HEK293 (cell line): ENCODE measurements around the gene ACHE.
A peak's percentile ranks its signal among the peaks of the same experiment; 100 is the strongest.

Experiments used
- BCL11A ChIP-seq: fragments of 450-650 bp; formaldehyde crosslinking; IDR thresholded peaks from 2 replicates; pipeline ENCODE4 v1.5.1; 2016; ENCODE audit warnings: low read depth, missing biosample characterization, missing genetic modification characterization
- CTCF ChIP-seq: fragments of 450-650 bp; formaldehyde crosslinking; IDR thresholded peaks from 2 replicates; pipeline ENCODE4 v1.5.1; 2016; ENCODE audit warnings: missing biosample characterization, missing genetic modification characterization
- KLF8 ChIP-seq: fragments of 450-650 bp; formaldehyde crosslinking; IDR thresholded peaks from 2 replicates; pipeline ENCODE4 v1.5.1; 2016; ENCODE audit warnings: missing biosample characterization, missing genetic modification characterization
- RBAK ChIP-seq: fragments of 450-650 bp; formaldehyde crosslinking; IDR thresholded peaks from 2 replicates; pipeline ENCODE4 v1.5.1; 2016; ENCODE audit warnings: missing biosample characterization, missing genetic modification characterization
- SALL2 ChIP-seq: fragments of 450-650 bp; formaldehyde crosslinking; IDR thresholded peaks from 2 replicates; pipeline ENCODE4 v1.5.0; 2017; ENCODE audit warnings: missing biosample characterization, mild to moderate bottlenecking, missing genetic modification characterization, borderline replicate concordance
- SP3 ChIP-seq: fragments of 450-650 bp; formaldehyde crosslinking; IDR thresholded peaks from 2 replicates; pipeline ENCODE4 v1.5.1; 2016; ENCODE audit warnings: missing biosample characterization, missing genetic modification characterization
- ZFP69B ChIP-seq: fragments of 450-650 bp; formaldehyde crosslinking; IDR thresholded peaks from 2 replicates; pipeline ENCODE4 v1.5.1; 2016; ENCODE audit warnings: missing biosample characterization, missing genetic modification characterization
- ZNF157 ChIP-seq: fragments of 450-650 bp; formaldehyde crosslinking; IDR thresholded peaks from 2 replicates; pipeline ENCODE4 v1.5.1; 2016; ENCODE audit warnings: missing biosample characterization, missing genetic modification characterization
- ZNF18 ChIP-seq: fragments of 450-650 bp; formaldehyde crosslinking; IDR thresholded peaks from 2 replicates; pipeline ENCODE4 v1.5.1; 2016; ENCODE audit warnings: missing biosample characterization, missing genetic modification characterization
- ZNF248 ChIP-seq: fragments of 450-650 bp; formaldehyde crosslinking; IDR thresholded peaks from 2 replicates; pipeline ENCODE4 v1.5.1; 2017; ENCODE audit warnings: missing biosample characterization, missing genetic modification characterization
- ZNF266 ChIP-seq: fragments of 450-650 bp; formaldehyde crosslinking; IDR thresholded peaks from 2 replicates; pipeline ENCODE4 v1.5.1; 2016; ENCODE audit warnings: missing biosample characterization, missing genetic modification characterization, low read depth
- ZNF274 ChIP-seq, 2 experiments: fragments of 200-500 bp in 1 of 2; fragments of 450-650 bp in 1 of 2; sonication (Bioruptor generic) in 1 of 2; formaldehyde crosslinking in 1 of 2; IDR thresholded peaks; 2 replicates each; pipeline versions ENCODE4 v1.5.1 to v1.6.1; 2014 to 2016; ENCODE audit warnings: borderline replicate concordance in 1 of 2, inconsistent platforms in 1 of 2, low read length in 1 of 2, missing biosample characterization in 1 of 2, missing genetic modification characterization in 1 of 2
- ZNF341 ChIP-seq: fragments of 450-650 bp; formaldehyde crosslinking; IDR thresholded peaks from 2 replicates; pipeline ENCODE4; 2016; ENCODE audit warnings: low read depth, missing biosample characterization, missing genetic modification characterization
- ZNF404 ChIP-seq: fragments of 450-650 bp; formaldehyde crosslinking; IDR thresholded peaks from 2 replicates; pipeline ENCODE4 v1.5.1; 2017; ENCODE audit warnings: missing biosample characterization, missing genetic modification characterization
- ZNF449 ChIP-seq: fragments of 450-650 bp; formaldehyde crosslinking; IDR thresholded peaks from 2 replicates; pipeline ENCODE4 v1.5.1; 2017; ENCODE audit warnings: missing biosample characterization, mild to moderate bottlenecking, missing genetic modification characterization, moderate library complexity
- ZNF521 ChIP-seq: fragments of 450-650 bp; formaldehyde crosslinking; IDR thresholded peaks from 2 replicates; pipeline ENCODE4 v1.5.1; 2017; ENCODE audit warnings: missing biosample characterization, mild to moderate bottlenecking, missing genetic modification characterization
- ZNF558 ChIP-seq: fragments of 450-650 bp; formaldehyde crosslinking; IDR thresholded peaks from 2 replicates; pipeline ENCODE4 v1.5.1; 2016; ENCODE audit warnings: missing biosample characterization, missing genetic modification characterization
- ZNF571 ChIP-seq: fragments of 450-650 bp; formaldehyde crosslinking; IDR thresholded peaks from 2 replicates; pipeline ENCODE4 v1.5.0; 2017; ENCODE audit warnings: missing biosample characterization, missing genetic modification characterization
- ZNF621 ChIP-seq: fragments of 450-650 bp; formaldehyde crosslinking; IDR thresholded peaks from 2 replicates; pipeline ENCODE4 v1.5.1; 2017; ENCODE audit warnings: missing biosample characterization, missing genetic modification characterization
- ZNF624 ChIP-seq: fragments of 450-650 bp; formaldehyde crosslinking; IDR thresholded peaks from 2 replicates; pipeline ENCODE4 v1.5.1; 2017; ENCODE audit warnings: missing biosample characterization, missing genetic modification characterization
- ZNF707 ChIP-seq: fragments of 450-650 bp; formaldehyde crosslinking; IDR thresholded peaks from 2 replicates; pipeline ENCODE4 v1.5.1; 2016; ENCODE audit warnings: missing biosample characterization, missing genetic modification characterization
- ZNF768 ChIP-seq: fragments of 450-650 bp; formaldehyde crosslinking; IDR thresholded peaks from 2 replicates; pipeline ENCODE4 v1.5.1; 2018; ENCODE audit warnings: missing biosample characterization, mild to moderate bottlenecking, missing genetic modification characterization
- TF ChIP-seq, protein P1 (sequence below): fragments of 450-650 bp; formaldehyde crosslinking; IDR thresholded peaks from 2 replicates; pipeline ENCODE4 v1.5.1; 2016; ENCODE audit warnings: missing biosample characterization, missing genetic modification characterization
- TF ChIP-seq, protein P2 (sequence below): fragments of 450-650 bp; formaldehyde crosslinking; optimal IDR thresholded peaks from 2 replicates; pipeline ENCODE3; 2016; ENCODE audit warnings: missing biosample characterization, mild to moderate bottlenecking, missing genetic modification characterization
- TF ChIP-seq, protein P3 (sequence below): fragments of 450-650 bp; formaldehyde crosslinking; IDR thresholded peaks from 2 replicates; pipeline ENCODE4 v1.5.1; 2016; ENCODE audit warnings: missing biosample characterization, missing genetic modification characterization
- TF ChIP-seq, protein P4 (sequence below): IDR thresholded peaks from 2 replicates; pipeline ENCODE4 v1.6.1; 2011; ENCODE audit warnings: mild to moderate bottlenecking, low read depth, low read length, borderline replicate concordance

Gene ACHE

DNA sequence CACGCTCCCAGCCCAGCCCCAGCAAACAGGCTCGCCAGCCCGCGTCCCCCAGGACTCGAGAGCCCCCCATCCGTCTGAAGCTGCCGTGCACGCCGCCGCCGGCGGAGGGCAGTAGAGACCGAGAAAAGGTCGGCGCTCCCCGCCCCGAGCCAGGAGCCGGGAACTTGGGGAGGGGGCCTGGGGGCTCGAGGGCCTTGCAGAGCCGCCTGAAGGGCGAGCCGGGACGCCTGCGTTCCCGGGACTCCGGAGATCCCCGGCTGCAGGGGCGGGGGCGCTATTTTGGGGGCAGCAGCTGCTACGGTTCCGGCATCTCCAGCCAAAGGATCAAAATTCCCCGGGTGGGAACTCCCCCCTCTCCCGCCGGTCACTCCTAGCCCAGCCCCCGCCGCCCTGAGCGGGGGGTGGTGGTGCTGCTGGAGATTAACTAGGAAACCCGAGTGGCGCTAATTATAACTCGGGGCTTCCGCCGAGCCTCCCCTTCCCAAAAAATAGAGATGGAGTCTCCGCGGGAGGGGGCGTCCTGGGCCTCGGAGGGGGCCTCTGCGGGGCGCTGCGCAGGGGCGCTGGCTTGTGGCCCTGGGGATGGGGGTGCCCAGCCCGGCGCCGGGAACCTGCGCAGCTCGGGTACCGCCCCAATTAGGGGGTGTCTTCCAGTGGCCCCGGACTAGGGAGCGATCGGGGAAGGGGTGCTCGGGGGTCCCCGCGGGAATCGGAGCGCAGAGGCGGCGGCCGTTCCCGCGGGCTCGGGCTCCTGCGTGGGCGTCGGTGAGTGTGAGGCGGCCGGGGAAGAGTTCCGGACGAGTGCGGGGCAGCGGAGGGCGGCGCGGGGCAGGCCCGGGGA lies 608 bp downstream of the ACHE start (continued):
- TF ChIP-seq ZNF18 (tag by site-specific recombination) (0 out of 2 replicates have a peak, but pooled peaks have one; percentile 14), ZNF558 (no peak), RBAK (no peak), ZNF768 (tag by site-specific recombination) (no peak), KLF8 (tag by site-specific recombination) (peak; percentile 81), ZNF248 (tag by site-specific recombination) (no peak), ZNF274 (IDR thresholded peaks at IDR 0.05; ENCODE audit: low read length) (no peak), ZNF274 (tag by site-specific recombination; IDR thresholded peaks at IDR 0.05; ENCODE audit: borderline replicate concordance) (no peak), ZFP69B (tag by site-specific recombination) (no peak), ZNF341 (tag by site-specific recombination) (peak; percentile 68), SALL2 (tag by site-specific recombination) (no peak), ZNF571 (no peak), ZNF621 (no peak), CTCF (tag by site-specific recombination) (peak; percentile 78), BCL11A (tag by site-specific recombination) (peak; percentile 50; the same call in 1 of the 2 replicates), ZNF521 (tag by site-specific recombination) (no peak), ZNF624 (tag by site-specific recombination) (no peak), SP3 (tag by site-specific recombination) (no peak), ZNF707 (no peak), ZNF266 (tag by site-specific recombination) (no peak), ZNF404 (tag by site-specific recombination) (no peak), ZNF449 (no peak), ZNF157 (tag by site-specific recombination) (no peak)
- TF ChIP-seq, protein P1, sequence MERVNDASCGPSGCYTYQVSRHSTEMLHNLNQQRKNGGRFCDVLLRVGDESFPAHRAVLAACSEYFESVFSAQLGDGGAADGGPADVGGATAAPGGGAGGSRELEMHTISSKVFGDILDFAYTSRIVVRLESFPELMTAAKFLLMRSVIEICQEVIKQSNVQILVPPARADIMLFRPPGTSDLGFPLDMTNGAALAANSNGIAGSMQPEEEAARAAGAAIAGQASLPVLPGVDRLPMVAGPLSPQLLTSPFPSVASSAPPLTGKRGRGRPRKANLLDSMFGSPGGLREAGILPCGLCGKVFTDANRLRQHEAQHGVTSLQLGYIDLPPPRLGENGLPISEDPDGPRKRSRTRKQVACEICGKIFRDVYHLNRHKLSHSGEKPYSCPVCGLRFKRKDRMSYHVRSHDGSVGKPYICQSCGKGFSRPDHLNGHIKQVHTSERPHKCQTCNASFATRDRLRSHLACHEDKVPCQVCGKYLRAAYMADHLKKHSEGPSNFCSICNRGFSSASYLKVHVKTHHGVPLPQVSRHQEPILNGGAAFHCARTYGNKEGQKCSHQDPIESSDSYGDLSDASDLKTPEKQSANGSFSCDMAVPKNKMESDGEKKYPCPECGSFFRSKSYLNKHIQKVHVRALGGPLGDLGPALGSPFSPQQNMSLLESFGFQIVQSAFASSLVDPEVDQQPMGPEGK (tag by site-specific recombination), result peak; percentile 98
- TF ChIP-seq, protein P2, sequence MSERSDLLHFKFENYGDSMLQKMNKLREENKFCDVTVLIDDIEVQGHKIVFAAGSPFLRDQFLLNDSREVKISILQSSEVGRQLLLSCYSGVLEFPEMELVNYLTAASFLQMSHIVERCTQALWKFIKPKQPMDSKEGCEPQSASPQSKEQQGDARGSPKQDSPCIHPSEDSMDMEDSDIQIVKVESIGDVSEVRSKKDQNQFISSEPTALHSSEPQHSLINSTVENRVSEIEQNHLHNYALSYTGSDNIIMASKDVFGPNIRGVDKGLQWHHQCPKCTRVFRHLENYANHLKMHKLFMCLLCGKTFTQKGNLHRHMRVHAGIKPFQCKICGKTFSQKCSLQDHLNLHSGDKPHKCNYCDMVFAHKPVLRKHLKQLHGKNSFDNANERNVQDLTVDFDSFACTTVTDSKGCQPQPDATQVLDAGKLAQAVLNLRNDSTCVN (tag by site-specific recombination), result peak; percentile 36
- TF ChIP-seq, protein P3, sequence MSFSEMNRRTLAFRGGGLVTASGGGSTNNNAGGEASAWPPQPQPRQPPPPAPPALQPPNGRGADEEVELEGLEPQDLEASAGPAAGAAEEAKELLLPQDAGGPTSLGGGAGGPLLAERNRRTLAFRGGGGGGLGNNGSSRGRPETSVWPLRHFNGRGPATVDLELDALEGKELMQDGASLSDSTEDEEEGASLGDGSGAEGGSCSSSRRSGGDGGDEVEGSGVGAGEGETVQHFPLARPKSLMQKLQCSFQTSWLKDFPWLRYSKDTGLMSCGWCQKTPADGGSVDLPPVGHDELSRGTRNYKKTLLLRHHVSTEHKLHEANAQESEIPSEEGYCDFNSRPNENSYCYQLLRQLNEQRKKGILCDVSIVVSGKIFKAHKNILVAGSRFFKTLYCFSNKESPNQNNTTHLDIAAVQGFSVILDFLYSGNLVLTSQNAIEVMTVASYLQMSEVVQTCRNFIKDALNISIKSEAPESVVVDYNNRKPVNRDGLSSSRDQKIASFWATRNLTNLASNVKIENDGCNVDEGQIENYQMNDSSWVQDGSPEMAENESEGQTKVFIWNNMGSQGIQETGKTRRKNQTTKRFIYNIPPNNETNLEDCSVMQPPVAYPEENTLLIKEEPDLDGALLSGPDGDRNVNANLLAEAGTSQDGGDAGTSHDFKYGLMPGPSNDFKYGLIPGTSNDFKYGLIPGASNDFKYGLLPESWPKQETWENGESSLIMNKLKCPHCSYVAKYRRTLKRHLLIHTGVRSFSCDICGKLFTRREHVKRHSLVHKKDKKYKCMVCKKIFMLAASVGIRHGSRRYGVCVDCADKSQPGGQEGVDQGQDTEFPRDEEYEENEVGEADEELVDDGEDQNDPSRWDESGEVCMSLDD (tag by site-specific recombination), result peak; percentile 96
- TF ChIP-seq, protein P4, sequence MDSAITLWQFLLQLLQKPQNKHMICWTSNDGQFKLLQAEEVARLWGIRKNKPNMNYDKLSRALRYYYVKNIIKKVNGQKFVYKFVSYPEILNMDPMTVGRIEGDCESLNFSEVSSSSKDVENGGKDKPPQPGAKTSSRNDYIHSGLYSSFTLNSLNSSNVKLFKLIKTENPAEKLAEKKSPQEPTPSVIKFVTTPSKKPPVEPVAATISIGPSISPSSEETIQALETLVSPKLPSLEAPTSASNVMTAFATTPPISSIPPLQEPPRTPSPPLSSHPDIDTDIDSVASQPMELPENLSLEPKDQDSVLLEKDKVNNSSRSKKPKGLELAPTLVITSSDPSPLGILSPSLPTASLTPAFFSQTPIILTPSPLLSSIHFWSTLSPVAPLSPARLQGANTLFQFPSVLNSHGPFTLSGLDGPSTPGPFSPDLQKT, result no peak
